ENCODE results near the gene CAMK2B. TPM values are rescaled to one million over a fixed set of nuclear protein-coding genes. Genes with fewer than 3 reads are reported as not detected.

The CAMK2B gene
- total RNA-seq, 1 experiment from 2014 or later = 0.34 TPM

DNA sequence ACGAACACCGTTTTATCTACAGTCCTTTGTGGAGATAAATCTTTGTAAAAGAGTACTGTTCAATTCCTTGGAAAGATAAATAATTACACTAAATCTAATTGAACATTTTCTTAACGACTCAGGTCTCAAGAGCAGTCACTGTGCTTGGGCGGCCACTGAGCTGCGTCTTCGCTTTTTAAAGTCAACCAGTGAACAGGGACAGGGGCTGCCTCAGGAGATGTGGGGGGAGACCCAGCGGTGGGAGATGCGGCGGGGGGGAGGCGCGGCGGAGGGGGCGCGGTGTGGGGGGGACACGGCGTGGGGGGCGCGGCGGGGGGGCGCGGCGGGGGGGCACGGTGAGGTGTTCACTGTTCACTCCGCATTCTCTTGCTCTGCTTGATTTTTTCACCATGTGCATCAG, 39.8 kb downstream of the CAMK2B start:
- Histone ChIP-seq H3K4me2 (ENCODE audit: low read length) (no peak overlapping the region), H3K4me1 (ENCODE audit: control insufficient read depth in 1 of 2, insufficient read depth in 2 of 2, low read length in 2 of 2) (no peaks in the 10 kb centered on the region), H4K20me1 (ENCODE audit: insufficient read depth) (no peaks in the 10 kb centered on the region), H3K4me3 (replicated peaks in 1 of 2; ENCODE audit: low read depth in 1 of 2, low read length in 2 of 2) (no peak overlapping the region), H3K36me3 (ENCODE audit: control insufficient read depth in 1 of 2, insufficient read depth in 2 of 2, low read length in 2 of 2) (no peaks in the 10 kb centered on the region), H2AFZ (ENCODE audit: low read depth, low read length, poor library complexity, severe bottlenecking) (no peak overlapping the region), H3K27me3 (ENCODE audit: insufficient read depth, low read length) (no peaks in the 10 kb centered on the region), H3K79me2 (ENCODE audit: insufficient read depth, low read length) (no peaks in the 10 kb centered on the region), H3K9me2 (ENCODE audit: insufficient read depth) (no peaks in the 10 kb centered on the region), H3K27ac (ENCODE audit: low read depth, low read length) (no peak overlapping the region), H3K9ac (ENCODE audit: low read length) (no peak overlapping the region), H3K9me3 (ENCODE audit: control insufficient read depth in 1 of 2, insufficient read depth in 1 of 2, low read depth in 1 of 2, low read length in 2 of 2) (no peaks in the 10 kb centered on the region)
- ChIA-PET RAD21 (ENCODE audit: low non-redundant PET in 1 of 2, low total read pairs in 2 of 2, uncharacterized antibody in 2 of 2, unreplicated experiment in 2 of 2) (no interaction called here), CTCF (no interaction called here), POLR2A (no interaction called here)
- TF ChIP-seq RAD21 (IDR thresholded peaks at IDR 0.05; ENCODE audit: low read depth) = no peak
- ATAC-seq (no peak), DNase-seq (ENCODE audit: low read depth, low spot score) (no peak)
- intact Hi-C loops (cut with micrococcal nuclease) = no loop called here
- no TSS peak for BruUV-seq (replicated peaks)

DNA sequence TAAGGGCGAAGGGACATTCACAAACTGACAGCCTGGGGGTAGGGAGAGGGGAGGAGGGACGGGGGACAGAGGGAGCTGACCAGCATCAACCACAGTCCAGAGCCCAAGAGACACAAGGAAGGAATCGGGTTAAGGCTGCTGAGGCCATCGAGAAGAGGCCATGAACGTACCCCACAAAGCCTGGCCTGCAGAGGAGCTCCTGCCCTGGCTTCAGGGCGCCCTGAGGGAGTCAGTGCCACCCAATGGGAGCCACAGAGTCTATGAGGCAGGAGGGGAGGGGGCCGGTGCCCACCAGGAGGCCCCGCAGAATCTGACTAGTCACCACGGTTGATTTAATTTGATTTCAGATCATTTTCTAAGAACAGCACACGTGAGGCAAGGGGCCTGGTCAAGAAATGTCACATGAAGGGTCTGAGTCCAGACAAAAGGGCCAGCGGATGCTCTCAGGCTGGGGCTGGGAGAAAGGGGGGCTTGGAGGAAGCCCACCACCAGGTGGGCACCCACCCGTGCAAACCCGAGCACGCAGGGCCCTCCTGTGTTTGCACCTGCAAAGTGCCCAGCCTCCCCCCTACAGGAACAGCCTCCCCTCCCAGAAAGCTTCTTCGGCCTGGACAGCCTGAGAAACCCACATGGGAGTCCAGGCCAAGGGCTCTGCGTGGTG, 40.4 kb downstream of the CAMK2B start:
- BruUV-seq (replicated peaks) = no TSS peak
- POLR2A ChIA-PET = no interaction called here
- RAD21 ChIA-PET (ENCODE audit: low non-redundant PET in 1 of 2, low total read pairs in 2 of 2, uncharacterized antibody in 2 of 2, unreplicated experiment in 2 of 2) = no interaction called here
- no peak for TF ChIP-seq RAD21 (IDR thresholded peaks at IDR 0.05; ENCODE audit: low read depth)
- no peak for TF ChIP-seq CEBPB (IDR thresholded peaks at IDR 0.05; ENCODE audit: low read depth)
- TF ChIP-seq, protein P1, sequence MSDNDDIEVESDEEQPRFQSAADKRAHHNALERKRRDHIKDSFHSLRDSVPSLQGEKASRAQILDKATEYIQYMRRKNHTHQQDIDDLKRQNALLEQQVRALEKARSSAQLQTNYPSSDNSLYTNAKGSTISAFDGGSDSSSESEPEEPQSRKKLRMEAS (IDR thresholded peaks at IDR 0.05) = no peak
- TF ChIP-seq EZH2 (IDR thresholded peaks at IDR 0.05) = no peak
- TF ChIP-seq, protein P2, sequence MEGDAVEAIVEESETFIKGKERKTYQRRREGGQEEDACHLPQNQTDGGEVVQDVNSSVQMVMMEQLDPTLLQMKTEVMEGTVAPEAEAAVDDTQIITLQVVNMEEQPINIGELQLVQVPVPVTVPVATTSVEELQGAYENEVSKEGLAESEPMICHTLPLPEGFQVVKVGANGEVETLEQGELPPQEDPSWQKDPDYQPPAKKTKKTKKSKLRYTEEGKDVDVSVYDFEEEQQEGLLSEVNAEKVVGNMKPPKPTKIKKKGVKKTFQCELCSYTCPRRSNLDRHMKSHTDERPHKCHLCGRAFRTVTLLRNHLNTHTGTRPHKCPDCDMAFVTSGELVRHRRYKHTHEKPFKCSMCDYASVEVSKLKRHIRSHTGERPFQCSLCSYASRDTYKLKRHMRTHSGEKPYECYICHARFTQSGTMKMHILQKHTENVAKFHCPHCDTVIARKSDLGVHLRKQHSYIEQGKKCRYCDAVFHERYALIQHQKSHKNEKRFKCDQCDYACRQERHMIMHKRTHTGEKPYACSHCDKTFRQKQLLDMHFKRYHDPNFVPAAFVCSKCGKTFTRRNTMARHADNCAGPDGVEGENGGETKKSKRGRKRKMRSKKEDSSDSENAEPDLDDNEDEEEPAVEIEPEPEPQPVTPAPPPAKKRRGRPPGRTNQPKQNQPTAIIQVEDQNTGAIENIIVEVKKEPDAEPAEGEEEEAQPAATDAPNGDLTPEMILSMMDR (IDR thresholded peaks at IDR 0.05 in 2 of 3, conservative IDR thresholded peaks at IDR 0.05 in 1 of 3; ENCODE audit: borderline replicate concordance in 1 of 3, insufficient read depth in 1 of 3, low read depth in 2 of 3, low read length in 2 of 3) = no peak
- TF ChIP-seq JUND (IDR thresholded peaks at IDR 0.05) = no peak
- no peak for TF ChIP-seq YY1 (IDR thresholded peaks at IDR 0.05; ENCODE audit: extremely low read depth, insufficient replicate concordance, low read depth, low read length)
- TF ChIP-seq ZFX (IDR thresholded peaks at IDR 0.05) = no peak
- TF ChIP-seq SRF (IDR thresholded peaks at IDR 0.05; ENCODE audit: low read depth) = no peak
- TF ChIP-seq, protein P3, sequence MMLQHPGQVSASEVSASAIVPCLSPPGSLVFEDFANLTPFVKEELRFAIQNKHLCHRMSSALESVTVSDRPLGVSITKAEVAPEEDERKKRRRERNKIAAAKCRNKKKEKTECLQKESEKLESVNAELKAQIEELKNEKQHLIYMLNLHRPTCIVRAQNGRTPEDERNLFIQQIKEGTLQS (IDR thresholded peaks at IDR 0.05) = no peak
- TF ChIP-seq ELF1 (IDR thresholded peaks at IDR 0.05; ENCODE audit: borderline replicate concordance, low read depth) = no peak
- no peak for TF ChIP-seq EGR1 (IDR thresholded peaks at IDR 0.05; ENCODE audit: low read depth)
- TF ChIP-seq, protein P4, sequence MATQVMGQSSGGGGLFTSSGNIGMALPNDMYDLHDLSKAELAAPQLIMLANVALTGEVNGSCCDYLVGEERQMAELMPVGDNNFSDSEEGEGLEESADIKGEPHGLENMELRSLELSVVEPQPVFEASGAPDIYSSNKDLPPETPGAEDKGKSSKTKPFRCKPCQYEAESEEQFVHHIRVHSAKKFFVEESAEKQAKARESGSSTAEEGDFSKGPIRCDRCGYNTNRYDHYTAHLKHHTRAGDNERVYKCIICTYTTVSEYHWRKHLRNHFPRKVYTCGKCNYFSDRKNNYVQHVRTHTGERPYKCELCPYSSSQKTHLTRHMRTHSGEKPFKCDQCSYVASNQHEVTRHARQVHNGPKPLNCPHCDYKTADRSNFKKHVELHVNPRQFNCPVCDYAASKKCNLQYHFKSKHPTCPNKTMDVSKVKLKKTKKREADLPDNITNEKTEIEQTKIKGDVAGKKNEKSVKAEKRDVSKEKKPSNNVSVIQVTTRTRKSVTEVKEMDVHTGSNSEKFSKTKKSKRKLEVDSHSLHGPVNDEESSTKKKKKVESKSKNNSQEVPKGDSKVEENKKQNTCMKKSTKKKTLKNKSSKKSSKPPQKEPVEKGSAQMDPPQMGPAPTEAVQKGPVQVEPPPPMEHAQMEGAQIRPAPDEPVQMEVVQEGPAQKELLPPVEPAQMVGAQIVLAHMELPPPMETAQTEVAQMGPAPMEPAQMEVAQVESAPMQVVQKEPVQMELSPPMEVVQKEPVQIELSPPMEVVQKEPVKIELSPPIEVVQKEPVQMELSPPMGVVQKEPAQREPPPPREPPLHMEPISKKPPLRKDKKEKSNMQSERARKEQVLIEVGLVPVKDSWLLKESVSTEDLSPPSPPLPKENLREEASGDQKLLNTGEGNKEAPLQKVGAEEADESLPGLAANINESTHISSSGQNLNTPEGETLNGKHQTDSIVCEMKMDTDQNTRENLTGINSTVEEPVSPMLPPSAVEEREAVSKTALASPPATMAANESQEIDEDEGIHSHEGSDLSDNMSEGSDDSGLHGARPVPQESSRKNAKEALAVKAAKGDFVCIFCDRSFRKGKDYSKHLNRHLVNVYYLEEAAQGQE (IDR thresholded peaks at IDR 0.05; ENCODE audit: low read depth) = no peak

More for the DNA sequence above, 40.4 kb downstream of the CAMK2B start:
- DNase-seq (ENCODE audit: low read depth, low spot score) (no peak), ATAC-seq (no peak)
- Histone ChIP-seq H3K4me2 (ENCODE audit: low read length) (no peak overlapping the region), H3K9me3 (ENCODE audit: control insufficient read depth in 1 of 2, insufficient read depth in 1 of 2, low read depth in 1 of 2, low read length in 2 of 2) (no peaks in the 10 kb centered on the region), H3K4me3 (replicated peaks in 1 of 2; ENCODE audit: low read depth in 1 of 2, low read length in 2 of 2) (no peak overlapping the region), H4K20me1 (ENCODE audit: insufficient read depth) (no peaks in the 10 kb centered on the region), H3K79me2 (ENCODE audit: insufficient read depth, low read length) (no peaks in the 10 kb centered on the region), H3K27ac (ENCODE audit: low read depth, low read length) (no peak overlapping the region), H3K9me2 (ENCODE audit: insufficient read depth) (no peaks in the 10 kb centered on the region), H3K36me3 (ENCODE audit: control insufficient read depth in 1 of 2, insufficient read depth in 2 of 2, low read length in 2 of 2) (no peaks in the 10 kb centered on the region), H3K4me1 (ENCODE audit: control insufficient read depth in 1 of 2, insufficient read depth in 2 of 2, low read length in 2 of 2) (no peaks in the 10 kb centered on the region), H3K27me3 (ENCODE audit: insufficient read depth, low read length) (no peaks in the 10 kb centered on the region), H2AFZ (ENCODE audit: low read depth, low read length, poor library complexity, severe bottlenecking) (no peak overlapping the region), H3K9ac (ENCODE audit: low read length) (no peak overlapping the region)
- CTCF ChIA-PET = no interaction called here
- intact Hi-C loops (cut with micrococcal nuclease) = no loop called here
